Chondrocyte (in vitro differentiated cells): ENCODE results near the gene JPH3. TPM values are rescaled to one million over a fixed set of nuclear protein-coding genes. Genes with fewer than 3 reads are reported as not detected.

ENCODE experiments used
- DNase-seq: peaks from one replicate; pipeline ENCODE4 v3.0.0; 2021; ENCODE audit warnings: mixed read lengths, low spot score
- H3K27ac Mint-ChIP-seq: one replicate; pipeline ENCODE4 v1.8.0; 2021; ENCODE audit warnings: mild to moderate bottlenecking, moderate library complexity, mixed read lengths; ENCODE audit not compliant: unreplicated experiment
- H3K27me3 Mint-ChIP-seq: 2 replicates; pipeline ENCODE4 v1.8.0; 2021; ENCODE audit warnings: low read depth, mixed read lengths
- H3K36me3 Mint-ChIP-seq: 2 replicates; pipeline ENCODE4 v1.8.0; 2021; ENCODE audit warnings: low read depth, mixed read lengths
- H3K4me1 Mint-ChIP-seq: 2 replicates; pipeline ENCODE4 v1.8.0; 2021; ENCODE audit warnings: low read depth, mild to moderate bottlenecking, mixed read lengths
- H3K4me3 Mint-ChIP-seq: one replicate; pipeline ENCODE4 v1.8.0; 2021; ENCODE audit warnings: mild to moderate bottlenecking, moderate library complexity, mixed read lengths; ENCODE audit not compliant: unreplicated experiment
- H3K9me3 Mint-ChIP-seq: 2 replicates; pipeline ENCODE4 v1.8.0; 2021; ENCODE audit warnings: low read depth, mixed read lengths
- CTCF ChIP-seq: fragments of 200-600 bp; sonication (generic); IDR thresholded peaks from 2 replicates; pipeline ENCODE4 v1.5.0; 2021; ENCODE audit warnings: antibody characterized with exemption, mild to moderate bottlenecking, moderate library complexity
- total RNA-seq: library from RNA; stranded (reverse); gene quantifications from 3 replicates; pipeline ENCODE4 v1.2.1, GENCODE V29; 2021

Gene JPH3
- total RNA-seq, 1 donor from 2014 or later: 1.2 TPM

GRCh38 chr16:87583453-87584131, 18.7 kb upstream of the JPH3 start:
- no peaks in the 10 kb centered on the region for H3K36me3 Mint-ChIP-seq

GRCh38 chr16:87584271-87584670, 18.0 kb upstream of the JPH3 start:
- no peaks in the 10 kb centered on the region for H3K36me3 Mint-ChIP-seq

More at GRCh38 chr16:87583453-87584131, 18.7 kb upstream of the JPH3 start:
- H3K27me3 Mint-ChIP-seq: peaks cover 3% of the 10 kb centered on the region
- TF ChIP-seq CTCF: no peak
- no peak for DNase-seq
- no peak overlapping the region for H3K4me3 Mint-ChIP-seq
- no peaks in the 10 kb centered on the region for H3K9me3 Mint-ChIP-seq
- peaks cover 42% of the 10 kb centered on the region for H3K4me1 Mint-ChIP-seq
- H3K27ac Mint-ChIP-seq: peak overlapping the region; percentile 97

GRCh38 chr16:87584975-87585374, 17.3 kb upstream of the JPH3 start:
- H3K4me1 Mint-ChIP-seq: peaks cover 45% of the 10 kb centered on the region
- no peak overlapping the region for H3K4me3 Mint-ChIP-seq
- TF ChIP-seq CTCF: no peak
- H3K9me3 Mint-ChIP-seq: no peaks in the 10 kb centered on the region
- H3K27ac Mint-ChIP-seq: no peak overlapping the region
- no peaks in the 10 kb centered on the region for H3K36me3 Mint-ChIP-seq
- DNase-seq: peak; percentile 74
- peaks cover 8% of the 10 kb centered on the region for H3K27me3 Mint-ChIP-seq

More at GRCh38 chr16:87584271-87584670, 18.0 kb upstream of the JPH3 start:
- Mint-ChIP-seq H3K9me3 (no peaks in the 10 kb centered on the region), H3K4me3 (no peak overlapping the region), H3K4me1 (peaks cover 45% of the 10 kb centered on the region), H3K27ac (no peak overlapping the region), H3K27me3 (peaks cover 6% of the 10 kb centered on the region)
- no peak for TF ChIP-seq CTCF
- no peak for DNase-seq

GRCh38 chr16:87585442-87586200, 16.7 kb upstream of the JPH3 start:
- Mint-ChIP-seq H3K9me3 (no peaks in the 10 kb centered on the region), H3K27ac (no peak overlapping the region), H3K27me3 (peaks cover 14% of the 10 kb centered on the region), H3K4me1 (peaks cover 43% of the 10 kb centered on the region), H3K4me3 (no peak overlapping the region), H3K36me3 (no peaks in the 10 kb centered on the region)
- TF ChIP-seq CTCF: no peak
- DNase-seq: peak; percentile 80

- DNase-seq: no peak
These were observed 16.0 kb upstream of the JPH3 start for GRCh38 chr16:87586201-87586782.

More at GRCh38 chr16:87586201-87586782, 16.0 kb upstream of the JPH3 start:
- Mint-ChIP-seq H3K27ac (no peak overlapping the region), H3K4me3 (no peak overlapping the region), H3K36me3 (no peaks in the 10 kb centered on the region), H3K9me3 (no peaks in the 10 kb centered on the region), H3K4me1 (peaks cover 36% of the 10 kb centered on the region), H3K27me3 (peaks cover 19% of the 10 kb centered on the region)
- no peak for TF ChIP-seq CTCF
